ENCODE measurements around the gene PCDHGA11.
A peak's percentile ranks its signal among the peaks of the same experiment; 100 is the strongest.
"Not testable (repeated sequence)": the region's sequence is repeated elsewhere in the genome, so short reads cannot be mapped to it uniquely, and the experiment has no call there.

Gene PCDHGA11

GRCh38 chr5:141420855-141421488 is at the start of gene PCDHGA11:
PCDHGA11 (plus strand) TSS chr5:141421051; CDS start chr5:141421228, 177 bp downstream.
- FAIRE-seq: peak; percentile 48

GRCh38 chr5:141371572-141372475 is 49.0 kb upstream of the PCDHGA11 start:
- FAIRE-seq: no peak

- no peak for FAIRE-seq
Measured at GRCh38 chr5:141373673-141374317, 47.1 kb upstream of the PCDHGA11 start, which contains the start of gene PCDHGA6. PCDHGA6 (plus strand) TSS chr5:141373891; CDS start chr5:141374084, 193 bp downstream.

- FAIRE-seq: no peak
Measured at GRCh38 chr5:141374627-141375026, 46.2 kb upstream of the PCDHGA11 start.

- FAIRE-seq: not testable (repeated sequence)
Measured at GRCh38 chr5:141375444-141376155, 45.3 kb upstream of the PCDHGA11 start.

- no peak for FAIRE-seq
Measured at GRCh38 chr5:141382469-141383294, 38.2 kb upstream of the PCDHGA11 start, which contains the start of gene PCDHGA7. PCDHGA7 (plus strand) TSS chr5:141382742; CDS start chr5:141382900, 158 bp downstream.

GRCh38 chr5:141383345-141383744 is 37.5 kb upstream of the PCDHGA11 start:
- no peak for FAIRE-seq

GRCh38 chr5:141384471-141385267 is 36.2 kb upstream of the PCDHGA11 start:
- FAIRE-seq: no peak

GRCh38 chr5:141387557-141388311 is 33.1 kb upstream of the PCDHGA11 start, which contains the start of gene PCDHGB4:
PCDHGB4 (plus strand) TSS chr5:141387698; CDS start chr5:141387885, 187 bp downstream.
- not testable (repeated sequence) for FAIRE-seq

GRCh38 chr5:141388661-141389060 is 32.2 kb upstream of the PCDHGA11 start:
- FAIRE-seq: no peak

GRCh38 chr5:141389153-141390042 is 31.5 kb upstream of the PCDHGA11 start:
- FAIRE-seq: no peak

GRCh38 chr5:141392429-141393198 is 28.2 kb upstream of the PCDHGA11 start, which contains the start of gene PCDHGA8:
PCDHGA8 (plus strand) TSS chr5:141392633; CDS start chr5:141392814, 181 bp downstream.
- no peak for FAIRE-seq

GRCh38 chr5:141393267-141393666 is 27.6 kb upstream of the PCDHGA11 start:
- FAIRE-seq: no peak

- FAIRE-seq: not testable (repeated sequence)
Measured at GRCh38 chr5:141394401-141395187, 26.3 kb upstream of the PCDHGA11 start.

GRCh38 chr5:141397756-141398551 is 22.9 kb upstream of the PCDHGA11 start, which contains the start of gene PCDHGB5:
PCDHGB5 (plus strand) TSS chr5:141397947; CDS start chr5:141398128, 181 bp downstream.
- FAIRE-seq: not testable (repeated sequence)

GRCh38 chr5:141398608-141399007 is 22.2 kb upstream of the PCDHGA11 start:
- no peak for FAIRE-seq
